Stimulated activated CD8-positive, alpha-beta memory T cell treated with anti-CD3 and anti-CD28 coated beads, Interleukin-2, amount 100 ng/mL, for 1 hour (primary cell): Measurements from ENCODE around the gene ANGPTL2.
"Not testable (repeated sequence)": the region's sequence is repeated elsewhere in the genome, so short reads cannot be mapped to it uniquely, and the experiment has no call there.

Experiments
- DNase-seq, 2 donors: peaks; one replicate each; pipeline ENCODE4 v3.0.0-alpha.2; 2020; ENCODE audit warnings: low read depth in 2 of 2

Gene ANGPTL2

DNA sequence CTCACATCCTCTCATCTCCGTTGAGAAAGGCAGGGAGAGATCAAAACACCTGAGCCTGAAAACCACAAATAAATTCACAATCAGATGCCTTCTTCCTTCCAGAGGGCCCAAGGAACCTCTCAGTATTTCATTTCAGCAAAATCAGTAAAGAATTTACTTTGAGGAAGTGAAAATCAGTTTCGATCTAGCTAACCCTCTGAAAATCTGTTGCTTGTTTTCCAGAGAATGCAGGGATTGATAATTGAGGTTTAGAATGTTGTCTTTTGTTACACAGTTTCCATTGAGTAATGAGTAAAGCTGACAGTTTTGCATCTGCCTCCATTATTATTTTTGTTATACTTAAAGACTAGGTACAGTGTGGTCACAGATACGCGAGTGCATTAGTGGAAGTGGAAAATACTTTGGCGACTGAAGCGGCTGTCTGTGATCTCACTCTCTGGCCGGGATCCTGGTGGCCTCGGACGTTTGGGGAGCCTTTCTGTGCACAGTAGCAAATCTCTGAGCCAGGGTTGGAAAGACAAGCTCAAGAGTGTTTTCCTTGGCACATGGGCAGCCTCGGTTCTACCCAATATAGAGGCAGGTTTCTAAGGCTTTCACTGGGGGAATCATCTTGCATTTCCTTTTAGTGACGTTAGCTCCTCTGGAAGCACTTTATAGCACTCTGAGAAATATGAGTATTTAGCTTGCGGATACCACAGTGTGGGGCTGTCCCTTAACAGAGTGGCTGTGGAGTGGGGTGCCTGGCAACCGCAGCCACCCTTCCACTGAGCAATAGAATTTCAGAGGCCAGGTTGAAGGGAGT, 32.2 kb upstream of the ANGPTL2 start:
- no peak for DNase-seq

DNA sequence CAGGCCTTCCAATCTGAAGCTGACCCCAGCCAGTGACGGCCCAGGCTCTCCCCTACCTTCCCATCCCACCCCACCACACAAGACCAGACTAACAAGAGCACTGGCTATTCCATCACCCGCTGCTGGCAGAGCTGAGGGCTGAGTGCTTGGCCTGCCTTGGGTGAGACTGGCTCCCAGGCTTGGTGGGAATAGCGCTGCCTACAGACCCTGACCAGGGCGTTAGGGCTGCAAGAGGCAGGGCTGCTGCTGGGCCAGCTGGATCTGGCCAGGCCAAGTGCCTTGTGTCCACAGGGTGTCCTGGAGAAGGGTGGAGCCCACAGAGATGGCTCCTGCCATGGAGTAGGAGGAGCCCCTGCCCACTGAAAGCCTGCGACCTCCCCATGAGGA, 31.6 kb upstream of the ANGPTL2 start:
- no peak for DNase-seq

- no peak for DNase-seq
Measured at GRCh38 chr9:127153501-127153900, 31.1 kb upstream of the ANGPTL2 start.

DNA sequence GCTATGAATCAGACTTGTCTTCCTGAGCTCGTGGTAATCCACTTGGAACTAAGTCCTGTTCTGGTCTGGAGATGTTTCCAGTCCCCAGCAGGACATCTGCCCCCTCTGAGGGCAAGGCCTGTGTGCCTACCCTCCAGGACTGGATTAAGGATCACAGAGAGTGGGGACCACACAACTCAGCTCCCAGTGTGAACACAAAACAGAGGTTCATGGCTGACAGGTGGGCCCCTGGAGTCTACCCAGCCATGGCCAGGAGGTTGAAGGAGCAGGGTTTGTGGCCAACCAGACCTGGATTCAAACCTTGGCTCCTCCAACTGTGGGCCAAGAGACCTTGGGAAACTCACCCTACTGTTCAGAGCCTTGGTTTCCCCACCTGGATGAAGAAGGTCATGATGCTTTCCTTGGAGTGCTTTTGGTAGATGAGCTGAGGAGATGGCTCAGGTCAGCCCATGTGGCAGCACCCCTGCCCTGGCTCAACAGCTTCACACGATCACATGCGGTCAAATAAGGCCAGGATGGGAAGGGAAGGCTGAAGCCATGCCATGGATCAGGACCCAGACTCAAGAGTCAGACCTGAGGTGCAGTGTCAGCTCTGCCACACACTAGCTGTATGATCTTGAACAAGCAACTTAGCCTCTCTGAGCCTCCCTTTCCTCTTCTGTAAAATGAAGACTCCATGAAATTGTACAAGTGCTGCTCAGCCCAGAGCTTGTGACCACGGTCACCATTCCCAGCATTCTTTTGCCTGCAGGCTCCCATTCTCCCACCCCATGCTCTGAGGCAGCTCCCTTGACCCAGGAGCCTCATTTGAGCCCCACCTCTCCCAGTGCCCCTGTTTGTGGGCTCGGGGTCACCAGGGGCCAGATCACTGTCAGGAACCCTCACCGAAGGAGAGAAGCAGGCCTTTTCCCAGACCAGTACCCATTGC, 27.3 kb upstream of the ANGPTL2 start:
- DNase-seq, result no peak

- DNase-seq, result no peak
Measured at GRCh38 chr9:127149010-127149409, 26.6 kb upstream of the ANGPTL2 start.

GRCh38 chr9:127148014-127148413, 25.6 kb upstream of the ANGPTL2 start:
- no peak for DNase-seq

GRCh38 chr9:127147251-127147650, 24.8 kb upstream of the ANGPTL2 start:
- DNase-seq, result no peak

GRCh38 chr9:127146841-127147240, 24.4 kb upstream of the ANGPTL2 start:
- not testable (repeated sequence) for DNase-seq

DNA sequence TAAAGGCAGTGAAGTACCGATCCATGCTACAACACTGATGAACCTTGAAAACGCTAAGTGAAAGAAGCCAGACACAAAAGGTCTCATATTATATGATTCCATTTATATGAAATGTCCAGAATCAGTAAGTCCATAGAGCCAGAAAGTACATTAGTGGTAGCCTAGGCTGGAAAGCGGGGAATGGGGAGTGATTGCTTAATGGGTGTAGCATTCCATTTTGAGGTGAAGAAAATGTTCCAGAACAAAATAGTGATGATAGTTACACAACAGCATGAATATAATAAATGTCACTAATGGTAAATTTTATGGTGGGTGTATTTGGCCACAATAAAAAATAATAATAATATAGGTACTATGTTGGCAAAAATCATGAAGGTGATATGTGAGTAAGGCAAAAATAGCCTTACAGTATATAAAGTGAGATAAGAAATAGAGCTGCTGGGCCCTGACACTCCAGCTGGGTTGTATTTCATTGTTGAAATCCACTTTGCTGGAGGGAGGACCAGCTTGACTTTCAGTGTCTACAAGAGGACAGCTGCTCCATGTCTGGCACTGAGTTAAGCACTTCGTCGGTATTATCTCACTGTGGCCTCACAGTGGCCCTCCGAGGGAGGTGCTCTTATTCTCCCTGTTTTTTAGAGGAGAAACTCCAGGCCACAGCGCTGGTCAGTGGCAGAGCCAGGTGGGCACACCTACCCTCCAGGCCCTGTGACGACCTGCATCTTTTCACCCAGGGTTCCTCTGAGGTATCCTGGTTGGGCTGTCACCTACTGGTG, 22.4 kb upstream of the ANGPTL2 start:
- DNase-seq, result no peak

GRCh38 chr9:127143920-127144465, 21.6 kb upstream of the ANGPTL2 start:
- DNase-seq, result no peak

DNA sequence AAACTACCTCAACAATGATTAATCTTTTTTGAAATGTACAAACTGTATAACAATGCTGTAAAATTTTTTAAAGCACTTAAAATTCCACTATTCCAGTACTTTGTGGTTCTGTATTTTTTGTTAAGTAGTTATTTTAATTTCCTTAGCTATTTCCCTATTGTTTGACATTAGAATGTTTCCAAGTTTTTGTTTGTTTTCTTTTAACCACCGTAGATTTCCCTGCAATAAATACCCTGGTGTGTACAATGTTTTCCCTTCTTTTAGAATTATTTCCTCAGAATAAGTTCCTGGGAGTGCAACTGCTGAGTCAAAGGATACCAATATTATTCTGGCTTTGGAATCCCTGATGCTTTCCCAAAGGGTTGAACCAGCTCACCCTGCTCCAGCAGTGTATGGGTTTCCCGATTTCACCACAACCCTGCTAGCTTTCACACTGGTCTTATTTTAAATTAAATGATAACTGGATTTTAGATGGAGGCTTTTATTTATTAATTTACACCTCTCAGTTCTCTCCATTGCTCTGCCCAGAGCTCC, 20.6 kb upstream of the ANGPTL2 start:
- DNase-seq, result no peak

- DNase-seq, result no peak
Measured at GRCh38 chr9:127142291-127142690, 19.9 kb upstream of the ANGPTL2 start.

DNA sequence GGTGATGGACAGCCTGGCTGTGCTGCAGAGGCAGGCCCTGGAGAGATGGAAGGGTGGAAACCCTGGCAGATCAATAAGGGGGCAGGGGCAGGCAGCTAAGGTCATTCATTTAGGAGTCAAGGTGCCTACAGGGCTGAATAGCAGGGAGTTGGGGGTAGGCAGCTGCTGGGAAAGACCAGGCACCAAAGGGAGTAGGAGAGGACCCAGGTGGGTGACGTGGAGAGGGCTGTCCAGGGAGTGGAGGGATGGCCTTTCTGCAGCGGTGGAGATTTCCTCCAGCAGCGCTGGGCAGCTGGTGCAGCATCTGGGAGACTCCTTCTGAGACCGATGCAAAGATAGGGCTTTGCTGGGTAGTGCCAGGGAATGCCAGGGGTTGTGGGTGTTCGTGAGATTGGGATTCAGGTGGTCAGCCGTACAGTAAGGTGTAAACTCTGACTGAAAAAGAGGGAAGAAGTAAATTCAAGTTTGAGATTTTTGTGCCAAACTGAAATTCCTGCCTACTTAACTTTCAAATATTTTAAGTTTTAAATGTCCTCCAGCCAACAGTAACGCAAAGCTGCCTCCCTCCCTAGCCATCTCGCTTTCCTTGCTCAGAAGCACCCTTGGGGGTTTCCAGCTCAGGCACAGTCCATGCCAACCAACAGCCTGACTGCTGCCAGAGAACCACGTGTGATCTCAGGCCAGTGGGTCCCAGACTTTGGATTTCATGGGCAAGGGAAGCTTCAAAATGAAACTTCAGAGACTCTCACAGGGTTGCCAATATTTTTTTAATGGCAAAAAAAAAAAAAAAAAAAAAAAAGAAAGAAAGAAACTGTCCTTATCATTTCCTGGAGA, 18.6 kb upstream of the ANGPTL2 start:
- no peak for DNase-seq

DNA sequence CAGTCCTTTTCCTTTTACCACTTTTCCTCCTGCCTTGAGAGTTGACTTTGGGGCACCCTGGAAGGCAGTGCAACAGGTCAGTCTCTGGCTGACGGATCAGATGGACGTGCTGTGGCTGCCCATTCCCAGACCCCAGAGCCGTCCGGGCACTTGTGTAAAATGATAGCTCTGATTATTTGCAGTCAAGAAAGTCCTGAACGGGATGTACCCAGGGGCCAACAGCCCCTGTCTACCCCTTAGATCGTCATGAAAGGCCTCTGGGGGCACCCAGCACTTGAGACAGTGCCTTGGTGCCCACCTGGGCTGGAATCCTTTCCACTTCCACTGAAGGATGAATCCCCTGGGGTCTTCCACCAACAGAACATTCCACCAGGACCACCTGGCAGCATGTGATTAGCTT, 17.7 kb upstream of the ANGPTL2 start:
- DNase-seq, result no peak

GRCh38 chr9:127139775-127140174, 17.3 kb upstream of the ANGPTL2 start:
- no peak for DNase-seq

DNA sequence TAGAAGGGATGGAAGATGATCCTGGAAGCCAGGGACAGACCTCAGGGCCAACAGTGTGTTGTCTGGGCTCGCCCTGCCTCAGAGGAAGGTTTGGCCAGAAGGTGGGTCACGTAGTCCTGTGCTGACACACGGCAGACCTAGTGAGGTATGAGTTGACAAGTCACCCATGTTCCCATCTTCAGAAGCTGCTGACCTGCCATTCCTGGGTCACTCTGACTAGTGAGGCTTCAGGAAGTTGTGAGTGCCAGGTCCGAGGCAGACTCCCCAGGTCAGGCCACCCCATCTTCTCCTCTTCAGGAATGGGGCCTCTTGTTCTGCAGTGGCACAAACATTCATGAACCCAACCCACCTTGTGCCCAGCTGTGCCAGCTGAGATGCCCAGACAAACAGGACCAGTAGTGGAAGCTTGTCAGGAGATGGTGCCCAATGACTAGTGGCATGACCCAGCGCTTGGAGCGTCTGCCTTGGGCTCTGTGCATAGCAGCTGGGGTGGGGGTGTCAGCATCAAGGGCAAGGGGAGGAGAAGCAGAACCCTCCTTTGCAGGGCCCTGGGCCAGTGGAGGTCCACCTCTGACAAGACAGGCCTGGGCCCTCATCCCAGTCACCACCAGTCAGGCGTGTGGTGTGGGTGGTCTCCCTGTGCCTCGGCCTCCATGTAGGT, 16.8 kb upstream of the ANGPTL2 start:
- DNase-seq, result no peak

DNA sequence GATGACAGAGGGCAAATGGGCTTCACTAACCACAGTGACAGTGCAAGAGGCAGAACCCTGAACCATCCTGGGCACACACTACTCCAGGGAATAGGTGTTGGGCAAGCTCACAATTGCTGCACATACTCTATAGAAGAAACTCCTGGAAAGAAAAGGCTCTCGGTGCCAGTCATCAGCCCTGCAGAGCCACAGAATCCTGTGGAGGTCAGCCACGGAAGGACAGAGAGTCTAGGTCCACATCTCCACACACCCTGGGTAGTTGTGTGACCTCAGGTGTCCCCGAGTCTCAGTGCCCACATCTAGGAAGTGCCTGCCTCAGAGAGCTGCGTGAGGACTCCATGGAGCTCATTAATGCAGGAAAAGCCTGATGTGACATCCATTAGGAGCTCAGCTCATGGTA, 16.0 kb upstream of the ANGPTL2 start:
- no peak for DNase-seq

GRCh38 chr9:127137640-127138360, 15.4 kb upstream of the ANGPTL2 start:
- DNase-seq, result no peak

DNA sequence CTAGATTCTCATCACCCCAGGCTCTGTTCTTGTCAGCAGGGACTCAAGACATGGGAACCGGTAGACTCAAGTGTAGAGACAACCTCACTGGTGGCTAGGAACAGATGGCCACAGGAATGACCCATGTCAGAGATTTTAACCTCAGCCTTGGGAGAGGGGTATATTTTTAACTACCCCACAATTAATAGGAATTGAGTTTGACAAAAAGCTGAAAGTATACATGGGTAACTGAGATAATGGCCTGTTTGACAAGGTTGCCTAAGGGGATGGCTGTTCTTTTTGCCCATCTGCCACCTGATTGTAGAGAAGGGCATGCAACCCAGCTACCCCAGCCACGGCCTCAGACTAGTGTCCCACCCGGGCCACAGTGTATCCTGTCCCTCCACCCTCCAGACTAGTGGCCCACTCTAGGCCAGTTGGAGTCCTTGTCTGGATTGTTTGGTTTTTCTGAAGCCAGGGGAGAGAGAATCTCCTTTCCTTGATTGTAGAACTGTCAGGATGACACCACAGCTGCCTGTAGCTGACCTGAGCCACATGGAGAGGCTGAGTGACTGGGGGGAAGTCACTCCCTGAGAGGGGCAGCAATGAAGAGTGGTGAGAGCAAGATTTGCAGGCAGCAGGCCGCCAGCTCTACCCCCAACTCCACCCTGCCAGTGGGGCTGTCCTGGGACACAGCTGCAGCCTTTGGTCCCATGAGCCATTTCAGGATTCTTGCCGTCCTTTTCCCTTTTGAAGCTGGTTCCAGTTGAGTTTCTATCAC, 14.6 kb upstream of the ANGPTL2 start:
- no peak for DNase-seq
